Measurements from ENCODE around the gene CCDC82.

Gene CCDC82

GRCh38 chr11:96306071-96306470, 83.6 kb downstream of the CCDC82 start:
- no peak for DNase-seq

GRCh38 chr11:96303980-96304379, 85.7 kb downstream of the CCDC82 start:
- DNase-seq = no peak

- no peak for DNase-seq
Observed at GRCh38 chr11:96303064-96303463, 86.6 kb downstream of the CCDC82 start.

Data from activated CD4-positive, alpha-beta T cell treated with anti-CD3 and anti-CD28 coated beads, Interleukin-2, amount 50 U/mL, for 48 hours (primary cell).